GM12891 (cell line): Measurements from ENCODE around the gene UGT1A6.

Experiments used
- PAX5 ChIP-seq: IDR thresholded peaks from 2 replicates; pipeline ENCODE4 v1.6.1; 2011; ENCODE audit warnings: low read length, moderate library complexity, mild to moderate bottlenecking; ENCODE audit not compliant: insufficient read depth, severe bottlenecking
- POLR2A ChIP-seq: IDR thresholded peaks from 2 replicates; pipeline ENCODE4 v1.6.1; 2011; ENCODE audit warnings: low read depth, low read length, control low read depth
- POLR2AphosphoS5 ChIP-seq: IDR thresholded peaks from 2 replicates; pipeline ENCODE4 v1.6.1; 2011; ENCODE audit warnings: low read depth, low read length, control low read depth

DNA sequence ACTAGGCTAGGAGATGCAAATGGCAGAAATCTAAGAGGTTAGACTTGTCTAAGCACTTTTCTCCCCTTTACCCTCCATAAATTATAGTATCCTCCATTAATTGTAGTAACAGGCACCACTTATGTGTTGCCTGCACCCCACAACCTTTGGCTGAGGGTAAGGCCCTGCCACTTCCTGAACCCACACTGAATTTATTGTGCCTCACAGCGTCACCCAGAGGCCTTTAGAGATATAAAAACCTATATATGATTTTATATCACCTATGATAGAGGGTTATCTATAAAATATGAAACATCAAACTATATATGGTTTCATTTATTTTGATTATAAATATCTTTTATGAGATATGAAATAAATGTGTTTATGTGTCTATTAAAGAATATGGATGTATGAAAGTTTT, 18.4 kb upstream of the UGT1A6 start:
- TF ChIP-seq POLR2A, result no peak
- no peak for TF ChIP-seq POLR2AphosphoS5
- TF ChIP-seq PAX5, result no peak
